Measurements from ENCODE around the gene SLC12A9. TPM values are rescaled to one million over a fixed set of nuclear protein-coding genes. Genes with fewer than 3 reads are reported as not detected.

SLC12A9 gene
- total RNA-seq, 1 experiment from 2014 or later = 23.8 TPM

GRCh38 chr7:100878013-100878412 is 25.5 kb downstream of the SLC12A9 start:
- TF ChIP-seq EZH2 (IDR thresholded peaks at IDR 0.05; ENCODE audit: borderline replicate concordance, low read depth, low read length, poor library complexity, severe bottlenecking) (no peak), CTCF (conservative IDR thresholded peaks at IDR 0.05; ENCODE audit: low read depth, low read length) (no peak)
- CTCF ChIA-PET = no interaction called here
- peaks cover 20% of the 10 kb centered on the region for H3K4me1 ChIP-seq (ENCODE audit: insufficient read depth, low read length, poor library complexity, severe bottlenecking)
- DNase-seq (ENCODE audit: low spot score) = no peak
- intact Hi-C loops (cut with micrococcal nuclease; ENCODE audit: unreplicated experiment) = no loop called here
- H3K36me3 ChIP-seq (ENCODE audit: insufficient read depth, low read length, poor library complexity, severe bottlenecking) = peaks cover 71% of the 10 kb centered on the region
- H3K4me3 ChIP-seq (ENCODE audit: low read depth, low read length, poor library complexity, severe bottlenecking) = no peak overlapping the region
- peak overlapping the region; percentile 24 for H3K27ac ChIP-seq (ENCODE audit: low read depth, low read length, poor library complexity, severe bottlenecking)
- no peaks in the 10 kb centered on the region for H3K9me3 ChIP-seq (ENCODE audit: low read depth, low read length, poor library complexity, severe bottlenecking)
- H3K27me3 ChIP-seq (replicated peaks; ENCODE audit: insufficient read depth, low read depth, low read length, poor library complexity) = no peaks in the 10 kb centered on the region
- no TSS peak for BruUV-seq (replicated peaks)
- POLR2A ChIA-PET (ENCODE audit: low non-redundant PET) = no interaction called here

GRCh38 chr7:100878685-100879084 is 26.2 kb downstream of the SLC12A9 start:
- Histone ChIP-seq H3K4me3 (ENCODE audit: low read depth, low read length, poor library complexity, severe bottlenecking) (no peak overlapping the region), H3K27ac (ENCODE audit: low read depth, low read length, poor library complexity, severe bottlenecking) (no peak overlapping the region), H3K27me3 (replicated peaks; ENCODE audit: insufficient read depth, low read depth, low read length, poor library complexity) (no peaks in the 10 kb centered on the region), H3K9me3 (ENCODE audit: low read depth, low read length, poor library complexity, severe bottlenecking) (no peaks in the 10 kb centered on the region), H3K36me3 (ENCODE audit: insufficient read depth, low read length, poor library complexity, severe bottlenecking) (peaks cover 74% of the 10 kb centered on the region), H3K4me1 (ENCODE audit: insufficient read depth, low read length, poor library complexity, severe bottlenecking) (peaks cover 20% of the 10 kb centered on the region)
- POLR2A ChIA-PET (ENCODE audit: low non-redundant PET) = no interaction called here
- intact Hi-C loops (cut with micrococcal nuclease; ENCODE audit: unreplicated experiment) = no loop called here
- no TSS peak for BruUV-seq (replicated peaks)
- TF ChIP-seq EZH2 (IDR thresholded peaks at IDR 0.05; ENCODE audit: borderline replicate concordance, low read depth, low read length, poor library complexity, severe bottlenecking) = no peak
- TF ChIP-seq CTCF (conservative IDR thresholded peaks at IDR 0.05; ENCODE audit: low read depth, low read length) = no peak
- CTCF ChIA-PET = no interaction called here
- DNase-seq (ENCODE audit: low spot score) = no peak

- no peak for DNase-seq (ENCODE audit: low spot score)
- Histone ChIP-seq H3K9me3 (ENCODE audit: low read depth, low read length, poor library complexity, severe bottlenecking) (no peaks in the 10 kb centered on the region), H3K27ac (ENCODE audit: low read depth, low read length, poor library complexity, severe bottlenecking) (no peak overlapping the region), H3K27me3 (replicated peaks; ENCODE audit: insufficient read depth, low read depth, low read length, poor library complexity) (no peaks in the 10 kb centered on the region), H3K36me3 (ENCODE audit: insufficient read depth, low read length, poor library complexity, severe bottlenecking) (peaks cover 77% of the 10 kb centered on the region), H3K4me1 (ENCODE audit: insufficient read depth, low read length, poor library complexity, severe bottlenecking) (peaks cover 14% of the 10 kb centered on the region), H3K4me3 (ENCODE audit: low read depth, low read length, poor library complexity, severe bottlenecking) (no peak overlapping the region)
- POLR2A ChIA-PET (ENCODE audit: low non-redundant PET) = no interaction called here
- TF ChIP-seq CTCF (conservative IDR thresholded peaks at IDR 0.05; ENCODE audit: low read depth, low read length) (no peak), EZH2 (IDR thresholded peaks at IDR 0.05; ENCODE audit: borderline replicate concordance, low read depth, low read length, poor library complexity, severe bottlenecking) (no peak)
- intact Hi-C loops (cut with micrococcal nuclease; ENCODE audit: unreplicated experiment) = no loop called here
- no TSS peak for BruUV-seq (replicated peaks)
- CTCF ChIA-PET = no interaction called here
These were observed 27.3 kb downstream of the SLC12A9 start for GRCh38 chr7:100879685-100880261.

Measured in A673 (cell line).